SIG-M5 (cell line): Measurements from ENCODE around the gene BIRC5.
"Not testable (repeated sequence)": the region's sequence is repeated elsewhere in the genome, so short reads cannot be mapped to it uniquely, and the experiment has no call there.

Experiments used
- DNase-seq: peaks from one replicate; lab custom pipeline; 2025; lab: John Stamatoyannopoulos, UW

The BIRC5 gene

GRCh38 chr17:78225088-78225865 is 11.2 kb downstream of the BIRC5 start:
- DNase-seq: no peak

- DNase-seq: no peak
Measured at GRCh38 chr17:78226055-78226758, 12.2 kb downstream of the BIRC5 start.

GRCh38 chr17:78226759-78227454 is 12.9 kb downstream of the BIRC5 start:
- no peak for DNase-seq

GRCh38 chr17:78227455-78227916 is 13.4 kb downstream of the BIRC5 start:
- no peak for DNase-seq

GRCh38 chr17:78228176-78228575 is 14.1 kb downstream of the BIRC5 start:
- DNase-seq: no peak

GRCh38 chr17:78230252-78230962 is 16.4 kb downstream of the BIRC5 start:
- no peak for DNase-seq

- DNase-seq: no peak
Measured at GRCh38 chr17:78230996-78231935, 17.2 kb downstream of the BIRC5 start, which contains the start of gene TMEM235. Gene TMEM235 (plus strand): TSS chr17:78231631. CDS start chr17:78232024, 393 bp downstream.

GRCh38 chr17:78231991-78232858 is 18.2 kb downstream of the BIRC5 start:
- DNase-seq: no peak

GRCh38 chr17:78232859-78233173 is 18.8 kb downstream of the BIRC5 start:
- DNase-seq: no peak

GRCh38 chr17:78233678-78234077 is 19.6 kb downstream of the BIRC5 start:
- DNase-seq: no peak

GRCh38 chr17:78234261-78234865 is 20.3 kb downstream of the BIRC5 start:
- DNase-seq: no peak

- DNase-seq: not testable (repeated sequence)
Measured at GRCh38 chr17:78235022-78235421, 21.0 kb downstream of the BIRC5 start.

- DNase-seq: no peak
Measured at GRCh38 chr17:78235885-78236284, 21.8 kb downstream of the BIRC5 start.

- DNase-seq: no peak
Measured at GRCh38 chr17:78236362-78237127, 22.5 kb downstream of the BIRC5 start.

GRCh38 chr17:78237401-78238012 is 23.5 kb downstream of the BIRC5 start:
- no peak for DNase-seq

- no peak for DNase-seq
Measured at GRCh38 chr17:78238823-78239488, 24.9 kb downstream of the BIRC5 start.

GRCh38 chr17:78239489-78239931 is 25.5 kb downstream of the BIRC5 start:
- DNase-seq: no peak
